Smooth muscle cell of trachea (primary cell): ENCODE data around the gene GCG. TPM values are rescaled to one million over a fixed set of nuclear protein-coding genes. Genes with fewer than 3 reads are reported as not detected.

ENCODE experiments used
- total RNA-seq: library from RNA; depleted of rRNA; stranded (reverse); fragments of >200 nt; gene quantifications from 2 replicates; pipeline ENCODE4 v1.2.1, GENCODE V29; 2014

The GCG gene
- not detected in 2 replicates for total RNA-seq

DNA sequence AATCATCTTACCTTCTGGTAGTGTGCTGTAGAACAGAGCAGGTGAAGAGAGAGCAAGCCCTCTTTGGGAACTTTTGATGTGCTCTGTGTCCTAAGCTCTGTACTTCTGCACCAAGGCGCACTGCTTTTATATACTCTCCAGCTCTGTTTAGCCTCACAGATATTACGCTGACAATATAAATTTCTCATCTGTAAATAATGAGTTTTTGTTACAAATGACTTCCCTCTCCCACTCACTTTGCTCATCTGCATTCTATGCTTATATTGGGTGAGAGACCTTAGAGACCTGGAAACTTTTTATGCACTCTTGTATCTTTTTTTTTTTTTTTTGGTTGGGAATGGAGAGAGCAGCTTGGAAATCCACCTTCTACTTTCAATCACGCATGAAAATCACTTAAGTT is at the start of gene GCG:
Gene GCG, minus strand, starts transcription at position 101 of the 400 bp plus-strand sequence. CDS start 3,069 bp downstream, outside the sequence.

Other genes starting within 250 kb of the GCG start
- 81.4 and 163 TPM in 2 replicates for gene DPP4, start 78.0 kb downstream of the GCG start, total RNA-seq
- gene FAP, start 91.2 kb upstream of the GCG start, total RNA-seq, result 112 and 143 TPM in 2 replicates
- gene IFIH1, start 166.4 kb upstream of the GCG start, total RNA-seq, result 8.4 and 11.1 TPM in 2 replicates
- 3.8 and 7.6 TPM in 2 replicates for gene GCA, start 191.9 kb upstream of the GCG start, total RNA-seq